NOMO-1 treated with DMSO at 0.1 percent for 48 hours (cell line): ENCODE results near the gene KCNMA1.

Source experiments
- DNase-seq: peaks from one replicate; lab custom pipeline; 2025; ENCODE audit not compliant: unreplicated experiment; lab: John Stamatoyannopoulos, UW

The KCNMA1 gene

DNA sequence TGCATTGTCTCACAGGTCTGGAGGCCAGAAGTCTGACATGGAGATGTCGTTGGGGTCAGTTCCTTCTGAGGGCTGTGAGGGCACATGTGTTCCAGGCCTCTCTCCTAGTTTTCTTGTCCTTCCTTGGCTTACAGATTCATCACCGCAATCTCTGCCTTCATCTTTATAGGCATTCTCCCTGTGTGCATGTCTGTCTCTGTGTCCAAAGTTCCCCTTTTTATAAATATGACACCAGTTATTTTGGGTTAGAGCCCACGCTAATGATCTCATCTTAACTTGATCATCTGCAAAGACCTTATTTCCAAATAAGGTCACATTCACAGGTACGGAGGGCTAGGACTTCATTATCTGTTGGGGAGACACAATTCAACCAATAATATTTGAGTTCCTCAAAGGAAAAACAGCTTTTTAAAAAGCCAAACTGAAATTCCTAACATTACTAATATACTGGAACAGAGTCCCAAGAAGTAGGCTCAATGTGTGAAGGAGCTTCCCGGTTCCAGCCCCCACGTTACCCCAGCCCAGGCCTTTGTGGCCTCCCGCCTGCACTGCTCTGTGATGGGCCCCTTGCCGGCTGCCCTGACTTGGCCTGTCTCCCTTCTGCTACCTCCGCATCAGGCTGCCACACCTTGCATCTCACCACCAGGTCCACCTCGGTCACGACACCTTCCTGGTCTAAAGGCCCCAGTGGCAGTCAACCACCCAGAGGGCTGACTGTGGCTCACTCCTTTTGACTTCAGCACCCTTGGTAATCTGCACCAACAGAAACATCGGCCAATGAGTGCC, 142.7 kb downstream of the KCNMA1 start:
- DNase-seq = no peak

- DNase-seq = no peak
Observed at GRCh38 chr10:77494327-77494726, 143.3 kb downstream of the KCNMA1 start.

- no peak for DNase-seq
Observed at GRCh38 chr10:77493851-77494261, 143.8 kb downstream of the KCNMA1 start.

- no peak for DNase-seq
Observed at GRCh38 chr10:77493239-77493806, 144.3 kb downstream of the KCNMA1 start.

- DNase-seq = no peak
Observed at GRCh38 chr10:77492368-77492994, 145.1 kb downstream of the KCNMA1 start.

GRCh38 chr10:77490534-77491314, 146.9 kb downstream of the KCNMA1 start:
- no peak for DNase-seq

DNA sequence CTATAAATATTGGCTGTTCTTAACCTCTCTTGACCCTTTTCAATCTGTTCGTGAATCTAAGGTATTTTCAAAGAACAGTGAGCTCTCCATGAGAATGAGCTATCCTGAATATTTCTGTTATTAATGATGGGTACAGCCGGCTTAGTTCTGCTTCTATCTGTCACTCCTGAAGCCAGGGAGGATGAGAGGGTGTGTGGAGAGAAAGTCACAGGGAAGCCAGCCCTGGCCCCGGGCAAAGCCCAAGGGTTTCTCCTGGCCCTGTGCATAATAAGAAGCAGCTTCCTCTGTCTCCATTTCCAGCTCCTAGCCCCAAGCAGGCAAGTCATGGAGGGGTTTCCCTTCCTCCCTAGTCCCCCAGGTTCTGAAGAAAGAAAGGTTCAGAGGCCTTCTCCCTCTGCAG, 151.1 kb downstream of the KCNMA1 start:
- DNase-seq = no peak

DNA sequence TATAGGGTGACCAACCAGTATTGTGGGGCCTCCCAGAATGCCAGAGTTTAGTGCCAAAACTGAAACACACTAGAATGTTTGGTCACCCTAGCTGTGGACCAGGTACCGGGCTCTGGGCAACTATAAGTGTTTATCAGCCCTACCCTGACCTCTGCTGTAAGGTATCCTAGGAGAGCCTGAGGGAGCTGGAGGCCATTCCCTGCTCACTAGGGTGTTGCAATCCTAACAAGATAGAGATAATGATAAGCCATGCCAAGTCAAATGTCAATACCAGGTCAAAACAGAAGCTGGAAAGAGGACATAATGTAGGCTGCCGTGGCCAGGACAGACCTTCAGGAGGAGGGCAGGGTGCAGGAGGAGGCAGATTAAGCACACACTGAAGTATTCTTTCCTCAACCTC, 151.8 kb downstream of the KCNMA1 start:
- DNase-seq = no peak

DNA sequence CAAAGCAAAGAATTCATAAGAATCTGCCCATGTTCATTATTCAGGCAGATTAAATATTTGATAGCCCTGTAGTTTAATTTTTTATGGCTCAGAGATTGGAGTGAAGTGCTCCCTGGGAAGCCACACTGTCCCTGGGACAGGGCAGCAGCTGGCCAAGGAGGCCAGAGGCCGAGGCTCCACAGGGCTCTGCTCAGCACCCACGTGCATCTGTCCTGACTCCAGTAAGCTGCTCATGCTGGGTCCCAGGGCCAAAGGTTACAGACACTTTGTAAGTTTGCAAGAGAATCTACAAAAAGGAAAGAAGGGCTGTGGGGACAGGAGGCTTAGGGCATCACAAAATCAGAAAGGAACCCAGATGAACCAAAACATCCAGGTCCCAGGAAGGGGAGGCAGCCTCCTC, 155.5 kb downstream of the KCNMA1 start:
- no peak for DNase-seq

- DNase-seq = no peak
Observed at GRCh38 chr10:77479586-77479985, 158.0 kb downstream of the KCNMA1 start.

GRCh38 chr10:77478962-77479359, 158.6 kb downstream of the KCNMA1 start:
- no peak for DNase-seq

DNA sequence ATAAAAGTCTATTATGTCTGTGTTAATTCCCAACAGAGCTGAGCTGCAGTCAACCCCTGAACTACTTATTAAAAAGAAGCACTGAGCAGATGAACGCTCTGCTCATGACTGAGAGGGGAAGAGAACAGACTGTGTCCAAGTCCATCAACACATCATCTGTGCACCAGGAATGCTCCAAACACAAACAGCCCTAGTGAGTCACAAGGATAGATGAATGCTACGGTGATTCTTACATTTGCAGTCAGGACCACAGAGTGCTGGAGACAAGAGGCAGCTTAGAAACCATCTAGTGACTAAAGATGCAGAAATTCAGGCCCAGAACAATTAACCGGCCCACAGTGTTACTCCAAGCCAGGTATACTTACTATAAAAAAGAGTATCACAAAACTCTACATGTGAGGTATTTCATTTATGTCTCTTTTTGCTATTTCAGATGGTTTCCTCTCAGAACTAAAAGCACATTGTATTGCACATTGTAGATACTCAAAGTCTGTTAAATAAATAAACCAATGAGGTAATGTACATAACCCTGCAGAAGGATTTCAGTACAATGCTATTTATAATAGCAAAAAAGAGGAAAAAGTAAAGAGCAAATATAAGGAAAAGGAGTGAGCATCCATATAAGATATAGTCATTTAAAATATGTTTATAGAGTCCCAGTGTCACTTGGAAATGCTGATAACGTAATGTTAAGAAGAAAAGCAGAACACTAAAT, 159.2 kb downstream of the KCNMA1 start:
- DNase-seq = no peak

- DNase-seq = no peak
Observed at GRCh38 chr10:77475522-77475921, 162.1 kb downstream of the KCNMA1 start.

DNA sequence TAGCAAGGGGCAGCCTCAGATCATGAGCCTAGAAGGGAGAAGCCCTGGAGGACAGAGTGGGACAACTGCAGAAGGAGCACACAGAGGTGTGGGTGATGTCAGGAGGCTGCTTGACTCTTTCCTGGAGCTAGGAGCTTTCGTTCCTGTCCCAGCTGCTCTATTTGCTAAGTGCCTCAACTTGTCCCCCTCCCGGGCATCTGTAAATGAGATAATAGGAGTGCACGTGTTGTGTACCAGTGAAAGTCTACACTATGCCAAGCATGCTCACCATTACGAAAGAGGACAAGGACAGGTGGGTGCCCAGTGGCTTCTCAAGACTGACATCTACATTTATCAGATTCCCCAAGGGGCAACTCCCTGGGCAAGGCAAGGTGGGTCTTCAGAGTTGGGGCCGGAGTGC, 162.7 kb downstream of the KCNMA1 start:
- DNase-seq = no peak

- no peak for DNase-seq
Observed at GRCh38 chr10:77474386-77474785, 163.2 kb downstream of the KCNMA1 start.

- no peak for DNase-seq
Observed at GRCh38 chr10:77472146-77472545, 165.5 kb downstream of the KCNMA1 start.

DNA sequence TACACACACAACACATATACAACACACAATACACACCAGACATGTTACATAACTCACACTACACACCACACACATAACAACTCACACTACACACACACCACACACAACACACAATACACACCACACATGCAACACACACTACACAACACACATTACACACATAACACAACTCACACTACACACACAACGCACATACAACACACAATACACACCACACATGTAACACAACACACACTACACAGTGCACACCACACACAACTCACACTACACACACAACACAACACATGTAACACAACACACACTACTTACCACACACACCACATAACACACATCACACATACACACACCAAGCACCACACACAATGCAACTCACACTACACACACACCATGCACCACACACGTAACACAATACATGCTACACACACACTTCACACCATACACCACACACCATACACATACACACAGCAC, 166.5 kb downstream of the KCNMA1 start:
- DNase-seq = no peak

GRCh38 chr10:77467422-77467963, 170.1 kb downstream of the KCNMA1 start:
- no peak for DNase-seq

GRCh38 chr10:77463967-77464745, 173.5 kb downstream of the KCNMA1 start:
- no peak for DNase-seq

GRCh38 chr10:77463499-77463898, 174.1 kb downstream of the KCNMA1 start:
- no peak for DNase-seq
